Peyer's patch (tissue), 4 donors: ENCODE data around the gene MRPL10.

Experiments
- CTCF ChIP-seq, 6 experiments: fragments of 450-650 bp in 4 of 6; fragments of 200-600 bp in 2 of 6; sonication (generic) in 1 of 6; IDR thresholded peaks; one replicate each; pipeline ENCODE4 v1.5.1; 2017 to 2019; ENCODE audit warnings: antibody characterized with exemption in 6 of 6, mild to moderate bottlenecking in 3 of 6, moderate library complexity in 1 of 6
- POLR2A ChIP-seq, 2 donors: fragments of 450-650 bp; IDR thresholded peaks; one replicate each; pipeline ENCODE4 v1.5.1; 2017; ENCODE audit warnings: antibody characterized with exemption in 2 of 2, mild to moderate bottlenecking in 2 of 2, moderate library complexity in 2 of 2

DNA sequence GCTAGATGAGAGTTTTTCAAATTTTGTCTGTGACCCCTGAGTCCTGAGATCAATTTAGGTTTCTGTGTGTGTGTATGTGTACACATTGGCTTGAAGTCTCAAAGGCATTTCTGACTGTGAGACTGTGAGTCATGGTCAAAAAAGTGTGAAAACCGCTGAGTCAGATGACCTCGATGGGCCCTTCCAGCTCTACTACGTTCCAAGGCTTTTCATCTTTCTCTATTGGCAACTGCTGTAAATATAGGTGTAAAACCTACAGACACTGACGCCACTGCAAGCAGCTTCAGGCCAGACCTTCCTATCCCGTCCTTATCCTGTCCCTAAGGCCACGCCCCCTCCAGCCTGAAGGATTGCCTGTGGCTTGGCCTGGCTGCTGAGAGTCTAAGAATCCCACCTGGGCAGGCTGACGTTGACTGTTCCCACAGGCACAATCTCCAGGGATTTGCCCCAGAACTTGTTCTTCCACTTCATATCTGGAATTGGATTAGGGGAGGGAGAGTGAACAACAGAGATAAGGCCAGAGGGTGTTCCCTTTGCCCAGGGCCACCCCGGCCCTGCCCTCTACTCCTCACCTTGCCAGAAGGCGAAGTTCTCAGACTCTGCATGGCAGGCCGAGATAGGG, 21.0 kb downstream of the MRPL10 start:
- TF ChIP-seq CTCF (IDR thresholded peaks at IDR 0.05), result no peak
- TF ChIP-seq POLR2A (IDR thresholded peaks at IDR 0.05), result no peak
